Upper lobe of left lung (tissue), 4 donors: ENCODE measurements around the gene CBLB.

Experiments
- POLR2A ChIP-seq, 4 donors: fragments of 450-650 bp; IDR thresholded peaks; one replicate each; pipeline ENCODE4 v1.5.1; 2016 to 2017; ENCODE audit warnings: antibody characterized with exemption in 4 of 4, mild to moderate bottlenecking in 2 of 4
- TF ChIP-seq, protein P1 (sequence below), 6 experiments: fragments of 450-650 bp in 4 of 6; fragments of 200-600 bp in 2 of 6; sonication (generic) in 2 of 6; IDR thresholded peaks; one replicate each; pipeline ENCODE4 v1.5.1; 2016 to 2019; ENCODE audit warnings: antibody characterized with exemption in 6 of 6

DNA sequence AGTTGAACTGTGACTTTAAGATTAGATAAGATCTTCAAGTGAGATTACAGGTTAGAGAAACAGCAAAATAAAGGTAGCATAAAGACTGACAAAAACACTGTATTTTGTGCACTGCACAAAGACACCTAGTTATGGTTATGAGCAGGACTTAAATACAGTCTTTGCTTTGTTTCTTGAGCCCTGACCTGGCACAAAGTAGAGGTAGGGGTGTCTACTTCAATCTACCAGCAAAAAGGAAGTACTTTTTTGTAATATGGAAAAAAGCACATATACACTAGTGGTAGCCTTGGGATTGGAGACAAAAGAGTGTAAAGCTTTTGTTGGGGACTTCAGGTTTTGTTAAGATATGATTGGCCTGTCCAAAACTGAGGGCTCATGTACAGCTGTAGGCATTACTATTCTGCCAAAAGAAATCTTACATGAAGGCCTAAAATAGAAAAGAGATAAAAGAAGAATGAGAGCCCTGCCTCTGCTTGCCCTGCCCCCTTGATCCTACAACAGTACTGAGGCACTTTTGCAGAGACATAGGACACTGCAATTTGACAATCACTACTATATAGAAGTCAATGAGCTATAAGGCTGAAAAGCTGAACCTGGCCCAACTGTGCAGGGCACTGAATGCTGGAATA is 194.3 kb downstream of the CBLB start:
- no peak for TF ChIP-seq POLR2A (IDR thresholded peaks at IDR 0.05)
- TF ChIP-seq, protein P1, sequence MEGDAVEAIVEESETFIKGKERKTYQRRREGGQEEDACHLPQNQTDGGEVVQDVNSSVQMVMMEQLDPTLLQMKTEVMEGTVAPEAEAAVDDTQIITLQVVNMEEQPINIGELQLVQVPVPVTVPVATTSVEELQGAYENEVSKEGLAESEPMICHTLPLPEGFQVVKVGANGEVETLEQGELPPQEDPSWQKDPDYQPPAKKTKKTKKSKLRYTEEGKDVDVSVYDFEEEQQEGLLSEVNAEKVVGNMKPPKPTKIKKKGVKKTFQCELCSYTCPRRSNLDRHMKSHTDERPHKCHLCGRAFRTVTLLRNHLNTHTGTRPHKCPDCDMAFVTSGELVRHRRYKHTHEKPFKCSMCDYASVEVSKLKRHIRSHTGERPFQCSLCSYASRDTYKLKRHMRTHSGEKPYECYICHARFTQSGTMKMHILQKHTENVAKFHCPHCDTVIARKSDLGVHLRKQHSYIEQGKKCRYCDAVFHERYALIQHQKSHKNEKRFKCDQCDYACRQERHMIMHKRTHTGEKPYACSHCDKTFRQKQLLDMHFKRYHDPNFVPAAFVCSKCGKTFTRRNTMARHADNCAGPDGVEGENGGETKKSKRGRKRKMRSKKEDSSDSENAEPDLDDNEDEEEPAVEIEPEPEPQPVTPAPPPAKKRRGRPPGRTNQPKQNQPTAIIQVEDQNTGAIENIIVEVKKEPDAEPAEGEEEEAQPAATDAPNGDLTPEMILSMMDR (IDR thresholded peaks at IDR 0.05): no peak
